Mesodermal cell (in vitro differentiated cells): Measurements from ENCODE around the gene PTPRJ.

Source experiments
- H3K27ac ChIP-seq: 2 replicates; pipeline ENCODE4 v1.7.0; 2013; ENCODE audit warnings: mild to moderate bottlenecking, low read depth, low read length, moderate library complexity; ENCODE audit not compliant: severe bottlenecking
- H3K36me3 ChIP-seq: 2 replicates; pipeline ENCODE4 v1.7.1; 2013; ENCODE audit warnings: mild to moderate bottlenecking, low read length, moderate library complexity; ENCODE audit not compliant: control insufficient read depth, insufficient read depth
- H3K4me1 ChIP-seq: one replicate; pipeline ENCODE4 v1.7.1; 2013; ENCODE audit warnings: mild to moderate bottlenecking, low read length; ENCODE audit not compliant: insufficient read depth, control insufficient read depth, poor library complexity, severe bottlenecking
- H3K4me3 ChIP-seq: 2 replicates; pipeline ENCODE4 v1.7.0; 2013; ENCODE audit warnings: low read length, control low read depth, mild to moderate bottlenecking; ENCODE audit not compliant: insufficient read depth, poor library complexity, severe bottlenecking; ENCODE audit errors: extremely low read depth
- H3K9me3 ChIP-seq: 2 replicates; pipeline ENCODE4 v1.7.1; 2013; ENCODE audit warnings: mild to moderate bottlenecking, low read length, moderate library complexity; ENCODE audit not compliant: control insufficient read depth
- WGBS, 2 experiments: methylation state at CpG; one replicate each; pipeline ENCODE4 v1.1.5; 2013; ENCODE audit warnings: missing lambda C conversion rate in 2 of 2; ENCODE audit not compliant: insufficient coverage in 2 of 2; 5-methylcytosine and 5-hydroxymethylcytosine counted together

The PTPRJ gene

DNA sequence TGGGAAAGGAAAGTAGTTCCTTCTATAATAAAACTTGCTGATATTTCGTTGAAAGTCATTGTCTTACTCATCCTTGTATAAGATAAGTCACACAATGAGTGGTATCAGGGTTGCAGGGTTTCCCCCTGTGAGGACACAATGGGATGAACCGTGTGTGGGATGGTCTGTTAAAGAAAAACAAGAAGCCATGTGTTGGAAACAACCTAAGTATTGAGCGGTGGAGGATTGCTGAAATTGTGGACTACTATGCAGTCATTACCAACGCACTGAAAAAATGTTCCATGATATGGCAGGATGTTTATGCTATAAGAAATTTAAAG, 28.6 kb downstream of the PTPRJ start:
- H3K27ac ChIP-seq, result no peak overlapping the region
- 93 to 100% methylated on average over 2 to 4 of the region's 4 CpGs for whole genome bisulfite sequencing, 2 experiments
- H3K4me3 ChIP-seq, result no peak overlapping the region
- no peaks in the 10 kb centered on the region for H3K9me3 ChIP-seq
- peaks cover 21% of the 10 kb centered on the region for H3K4me1 ChIP-seq
- no peaks in the 10 kb centered on the region for H3K36me3 ChIP-seq

- no peak overlapping the region for H3K4me3 ChIP-seq
- WGBS, 2 experiments, result 80% methylated on average over 1 of the region's 3 CpGs; no CpG with 5 or more reads in 1 of the 2 experiments
- H3K4me1 ChIP-seq, result peaks cover 16% of the 10 kb centered on the region
- no peaks in the 10 kb centered on the region for H3K36me3 ChIP-seq
- H3K27ac ChIP-seq, result no peak overlapping the region
- H3K9me3 ChIP-seq, result no peaks in the 10 kb centered on the region
These were observed 30.9 kb downstream of the PTPRJ start for GRCh38 chr11:48011102-48011797.

DNA sequence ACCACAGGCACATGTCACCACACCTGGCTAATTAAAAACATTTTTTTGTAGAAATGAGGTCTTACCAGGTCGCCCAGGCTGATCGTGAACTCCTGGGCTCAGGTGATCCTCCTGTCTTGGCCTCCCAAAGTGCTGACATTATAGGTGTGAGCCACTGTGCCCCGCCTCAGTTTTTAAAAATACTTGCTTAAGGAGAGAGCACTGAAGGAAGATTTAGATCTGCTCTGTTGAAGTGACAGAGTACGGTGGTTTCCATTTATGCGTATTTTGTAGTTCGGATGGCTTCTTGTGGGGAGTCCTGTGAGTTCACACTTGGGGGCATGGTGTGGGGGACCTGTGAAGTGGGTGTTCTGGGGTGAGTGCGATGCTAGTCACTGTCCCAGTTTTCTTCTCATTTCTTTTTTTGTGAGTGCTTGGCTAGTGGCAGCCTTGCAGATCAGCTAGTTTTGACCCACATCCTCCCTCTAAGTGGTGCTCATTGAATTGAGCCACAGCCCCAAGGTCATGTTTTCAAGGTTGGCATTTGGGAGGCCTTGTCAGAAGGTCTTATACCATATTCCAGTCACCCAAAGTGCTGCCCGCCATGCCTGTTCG, 31.5 kb downstream of the PTPRJ start:
- WGBS, 2 experiments, result 92 to 99% methylated on average over 6 to 8 of the region's 9 CpGs
- Histone ChIP-seq H3K36me3 (no peaks in the 10 kb centered on the region), H3K27ac (no peak overlapping the region), H3K4me1 (peaks cover 12% of the 10 kb centered on the region), H3K9me3 (no peaks in the 10 kb centered on the region), H3K4me3 (no peak overlapping the region)

DNA sequence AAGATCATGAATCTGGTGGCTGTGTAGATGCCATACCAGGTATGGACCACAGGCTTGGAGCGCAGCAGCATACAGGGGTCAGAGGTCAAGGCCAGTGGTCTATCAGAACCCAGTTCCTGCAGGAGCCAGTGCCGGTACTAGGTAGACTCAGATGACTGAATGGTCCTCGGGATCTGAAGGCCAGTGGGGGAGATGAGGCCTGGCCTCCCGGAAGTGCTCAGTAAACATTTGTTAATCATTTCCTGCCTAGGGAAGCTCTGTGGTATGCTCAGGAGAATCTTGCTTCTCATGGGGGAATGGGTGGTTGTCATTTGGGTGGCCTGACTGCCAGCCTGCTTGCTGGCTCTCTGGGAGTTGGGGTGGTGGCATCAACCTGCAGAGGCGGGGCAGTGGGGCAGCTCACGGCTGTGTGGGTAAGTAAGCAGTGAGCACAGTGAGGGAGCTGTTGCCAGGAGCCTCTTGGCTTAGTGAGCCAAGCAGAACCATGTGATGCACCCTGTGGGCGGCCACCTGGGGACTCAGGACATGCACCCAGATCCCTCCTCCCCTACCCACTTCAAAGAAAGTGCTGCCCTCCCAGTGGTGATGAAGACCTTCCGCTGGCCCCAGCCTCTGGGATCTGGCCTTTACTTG, 33.0 kb downstream of the PTPRJ start:
- Histone ChIP-seq H3K4me1 (peaks cover 16% of the 10 kb centered on the region), H3K36me3 (no peaks in the 10 kb centered on the region), H3K9me3 (no peaks in the 10 kb centered on the region), H3K4me3 (no peak overlapping the region), H3K27ac (no peak overlapping the region)
- WGBS, 2 experiments, result 85 to 89% methylated on average over 6 of the region's 8 CpGs

DNA sequence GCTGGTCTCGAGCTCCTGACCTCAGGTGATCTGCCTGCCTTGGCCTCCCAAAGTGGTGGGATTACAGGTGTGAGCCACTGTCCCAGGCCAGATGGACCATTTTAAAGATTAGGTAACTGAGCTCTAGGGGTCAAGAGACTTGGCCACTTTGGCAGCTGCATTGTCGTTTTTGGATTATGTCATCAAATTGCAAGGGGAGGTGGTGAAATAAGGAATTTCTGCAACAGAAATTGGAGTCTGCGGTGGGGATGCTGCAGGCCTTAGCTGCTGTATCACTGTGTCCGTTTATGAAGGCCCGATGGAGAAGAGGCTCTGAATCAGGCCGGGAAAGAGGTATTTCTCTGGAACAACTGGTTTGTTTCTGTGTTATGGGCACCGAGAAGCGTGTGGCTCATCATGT, 34.6 kb downstream of the PTPRJ start:
- Histone ChIP-seq H3K4me1 (peaks cover 23% of the 10 kb centered on the region), H3K36me3 (no peaks in the 10 kb centered on the region), H3K4me3 (no peak overlapping the region), H3K9me3 (no peaks in the 10 kb centered on the region), H3K27ac (no peak overlapping the region)
- 89 to 96% methylated on average over 8 of the region's 8 CpGs for WGBS, 2 experiments

GRCh38 chr11:48017105-48017830, 36.9 kb downstream of the PTPRJ start:
- H3K27ac ChIP-seq, result no peak overlapping the region

DNA sequence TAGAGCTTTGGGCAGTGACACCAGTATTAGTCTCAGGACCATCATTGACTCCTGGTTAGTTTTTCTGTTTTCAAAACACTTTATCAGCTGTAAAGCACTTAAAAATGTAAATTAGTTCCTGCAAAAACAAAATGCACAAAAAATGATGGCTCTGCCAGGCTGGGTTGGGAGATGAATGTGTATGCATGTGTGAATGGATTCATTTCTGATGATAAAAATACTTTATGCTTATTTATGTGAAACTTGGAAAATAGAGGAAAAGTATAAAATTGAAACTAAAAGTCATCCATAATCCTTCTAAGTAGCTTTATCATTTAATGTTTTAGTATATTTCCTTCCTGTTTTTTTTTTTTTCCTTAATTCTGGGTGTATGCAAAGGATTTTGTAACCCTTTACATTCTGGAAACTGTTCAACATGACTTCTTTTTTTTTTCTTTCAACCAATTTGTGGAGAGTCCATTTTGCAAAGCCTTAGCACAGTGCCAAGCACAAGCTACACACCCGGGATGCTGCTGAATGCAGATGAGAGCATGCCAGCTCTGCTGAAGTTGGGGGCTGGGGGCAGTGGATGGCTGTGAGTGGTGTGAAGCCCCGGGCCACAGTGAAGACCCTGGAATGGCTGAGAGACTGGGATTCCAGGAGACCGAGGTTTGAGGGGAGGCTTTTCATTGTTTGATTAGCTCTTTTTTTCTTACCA, 37.6 kb downstream of the PTPRJ start:
- WGBS, 2 experiments, result 33 to 50% methylated on average over 1 of the region's 3 CpGs
- H3K36me3 ChIP-seq, result no peaks in the 10 kb centered on the region
- peaks cover 23% of the 10 kb centered on the region for H3K4me1 ChIP-seq
- no peaks in the 10 kb centered on the region for H3K9me3 ChIP-seq
- peak overlapping the region; percentile 6 for H3K27ac ChIP-seq
- no peak overlapping the region for H3K4me3 ChIP-seq

More at GRCh38 chr11:48017105-48017830, 36.9 kb downstream of the PTPRJ start:
- H3K9me3 ChIP-seq, result no peaks in the 10 kb centered on the region
- no peak overlapping the region for H3K4me3 ChIP-seq
- no peaks in the 10 kb centered on the region for H3K36me3 ChIP-seq
- 80% methylated on average over 1 of the region's 1 CpG; no CpG with 5 or more reads in 1 of the 2 experiments for WGBS, 2 experiments
- H3K4me1 ChIP-seq, result peaks cover 23% of the 10 kb centered on the region

DNA sequence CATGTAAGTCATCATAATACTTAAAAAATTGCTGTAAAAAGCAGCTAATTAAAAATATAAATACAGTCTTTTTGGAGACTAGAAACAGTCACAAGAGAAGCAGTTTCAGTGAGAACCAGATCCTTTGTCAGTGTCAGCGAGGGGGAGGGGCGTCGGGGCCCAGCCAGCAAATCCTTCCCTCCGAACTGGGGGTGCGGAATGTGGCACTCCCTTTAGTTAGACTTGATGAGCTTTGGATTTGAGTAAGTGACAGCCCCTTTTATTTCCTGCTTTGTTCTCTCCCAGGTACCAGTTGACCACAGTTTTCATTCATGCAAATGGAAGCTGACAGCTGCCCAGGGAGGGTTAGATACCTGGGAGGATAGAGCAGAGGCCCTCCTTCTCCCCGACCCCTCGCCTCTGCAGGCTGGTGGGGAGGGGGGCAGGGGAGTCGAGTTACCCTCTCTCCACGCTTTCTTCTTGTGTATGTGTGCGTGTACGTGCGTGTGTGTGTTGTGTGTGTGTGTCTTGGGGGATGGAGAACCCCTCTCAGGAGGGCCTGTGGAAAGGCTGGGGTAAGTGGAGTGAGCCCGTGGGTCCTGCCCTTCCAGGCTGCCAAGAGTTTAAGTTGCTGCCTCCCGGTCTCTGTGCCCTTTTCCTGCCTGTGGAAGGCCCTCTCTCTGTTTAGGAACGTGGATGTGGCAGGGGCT, 38.3 kb downstream of the PTPRJ start:
- 14 to 15% methylated on average over 9 to 12 of the region's 15 CpGs for WGBS, 2 experiments
- Histone ChIP-seq H3K36me3 (no peaks in the 10 kb centered on the region), H3K27ac (peak overlapping the region; percentile 6), H3K4me3 (no peak overlapping the region), H3K9me3 (no peaks in the 10 kb centered on the region), H3K4me1 (peaks cover 16% of the 10 kb centered on the region)

GRCh38 chr11:48019217-48019584, 38.8 kb downstream of the PTPRJ start:
- no peaks in the 10 kb centered on the region for H3K36me3 ChIP-seq
- no peak overlapping the region for H3K4me3 ChIP-seq
- no peaks in the 10 kb centered on the region for H3K9me3 ChIP-seq
- peaks cover 11% of the 10 kb centered on the region for H3K4me1 ChIP-seq
- peak overlapping the region; percentile 6 for H3K27ac ChIP-seq
- WGBS, 2 experiments, result 58% methylated on average over 2 of the region's 6 CpGs; no CpG with 5 or more reads in 1 of the 2 experiments

GRCh38 chr11:48019595-48019994, 39.2 kb downstream of the PTPRJ start:
- no peaks in the 10 kb centered on the region for H3K9me3 ChIP-seq
- no peak overlapping the region for H3K27ac ChIP-seq
- 93 to 98% methylated on average over 7 of the region's 8 CpGs for WGBS, 2 experiments
- H3K36me3 ChIP-seq, result no peaks in the 10 kb centered on the region
- H3K4me3 ChIP-seq, result no peak overlapping the region
- H3K4me1 ChIP-seq, result peaks cover 11% of the 10 kb centered on the region
